ENCODE results near the gene STOM. TPM values are rescaled to one million over a fixed set of nuclear protein-coding genes. Genes with fewer than 3 reads are reported as not detected.

The STOM gene
- total RNA-seq, 1 experiment from 2014 or later = 72.4 TPM

- POLR2A ChIA-PET (ENCODE audit: low non-redundant PET) = no interaction called here
- Histone ChIP-seq H3K9me3 (ENCODE audit: low read depth, low read length, poor library complexity, severe bottlenecking) (no peaks in the 10 kb centered on the region), H3K27me3 (replicated peaks; ENCODE audit: insufficient read depth, low read depth, low read length, poor library complexity) (no peaks in the 10 kb centered on the region), H3K27ac (ENCODE audit: low read depth, low read length, poor library complexity, severe bottlenecking) (no peak overlapping the region), H3K4me3 (ENCODE audit: low read depth, low read length, poor library complexity, severe bottlenecking) (no peak overlapping the region), H3K36me3 (ENCODE audit: insufficient read depth, low read length, poor library complexity, severe bottlenecking) (peaks cover 10% of the 10 kb centered on the region), H3K4me1 (ENCODE audit: insufficient read depth, low read length, poor library complexity, severe bottlenecking) (no peaks in the 10 kb centered on the region)
- no TSS peak for BruUV-seq (replicated peaks)
- no peak for TF ChIP-seq CTCF (conservative IDR thresholded peaks at IDR 0.05; ENCODE audit: low read depth, low read length)
- TF ChIP-seq EZH2 (IDR thresholded peaks at IDR 0.05; ENCODE audit: borderline replicate concordance, low read depth, low read length, poor library complexity, severe bottlenecking) = no peak
- intact Hi-C loops (cut with micrococcal nuclease; ENCODE audit: unreplicated experiment) = no loop called here
- CTCF ChIA-PET = no interaction called here
- no peak for DNase-seq (ENCODE audit: low spot score)
These were observed 45.3 kb downstream of the STOM start for GRCh38 chr9:121324755-121325154.

- Histone ChIP-seq H3K27me3 (replicated peaks; ENCODE audit: insufficient read depth, low read depth, low read length, poor library complexity) (no peaks in the 10 kb centered on the region), H3K4me1 (ENCODE audit: insufficient read depth, low read length, poor library complexity, severe bottlenecking) (no peaks in the 10 kb centered on the region), H3K36me3 (ENCODE audit: insufficient read depth, low read length, poor library complexity, severe bottlenecking) (peaks cover 7% of the 10 kb centered on the region), H3K9me3 (ENCODE audit: low read depth, low read length, poor library complexity, severe bottlenecking) (no peaks in the 10 kb centered on the region), H3K27ac (ENCODE audit: low read depth, low read length, poor library complexity, severe bottlenecking) (no peak overlapping the region), H3K4me3 (ENCODE audit: low read depth, low read length, poor library complexity, severe bottlenecking) (no peak overlapping the region)
- BruUV-seq (replicated peaks) = no TSS peak
- POLR2A ChIA-PET (ENCODE audit: low non-redundant PET) = no interaction called here
- no peak for TF ChIP-seq EZH2 (IDR thresholded peaks at IDR 0.05; ENCODE audit: borderline replicate concordance, low read depth, low read length, poor library complexity, severe bottlenecking)
- no peak for TF ChIP-seq CTCF (conservative IDR thresholded peaks at IDR 0.05; ENCODE audit: low read depth, low read length)
- CTCF ChIA-PET = no interaction called here
- DNase-seq (ENCODE audit: low spot score) = no peak
- intact Hi-C loops (cut with micrococcal nuclease; ENCODE audit: unreplicated experiment) = no loop called here
These were observed 45.7 kb downstream of the STOM start for GRCh38 chr9:121324316-121324715.

- no peak for TF ChIP-seq CTCF (conservative IDR thresholded peaks at IDR 0.05; ENCODE audit: low read depth, low read length)
- TF ChIP-seq EZH2 (IDR thresholded peaks at IDR 0.05; ENCODE audit: borderline replicate concordance, low read depth, low read length, poor library complexity, severe bottlenecking) = no peak
- H3K36me3 ChIP-seq (ENCODE audit: insufficient read depth, low read length, poor library complexity, severe bottlenecking) = no peaks in the 10 kb centered on the region
- no peak for DNase-seq (ENCODE audit: low spot score)
- no TSS peak for BruUV-seq (replicated peaks)
- no peaks in the 10 kb centered on the region for H3K9me3 ChIP-seq (ENCODE audit: low read depth, low read length, poor library complexity, severe bottlenecking)
- ChIA-PET CTCF (no interaction called here), POLR2A (ENCODE audit: low non-redundant PET) (no interaction called here)
- intact Hi-C loops (cut with micrococcal nuclease; ENCODE audit: unreplicated experiment) = no loop called here
- no peaks in the 10 kb centered on the region for H3K4me1 ChIP-seq (ENCODE audit: insufficient read depth, low read length, poor library complexity, severe bottlenecking)
- H3K27ac ChIP-seq (ENCODE audit: low read depth, low read length, poor library complexity, severe bottlenecking) = no peak overlapping the region
- no peak overlapping the region for H3K4me3 ChIP-seq (ENCODE audit: low read depth, low read length, poor library complexity, severe bottlenecking)
- no peaks in the 10 kb centered on the region for H3K27me3 ChIP-seq (replicated peaks; ENCODE audit: insufficient read depth, low read depth, low read length, poor library complexity)
These were observed 46.5 kb downstream of the STOM start for GRCh38 chr9:121323449-121324151.

All from A673 (cell line).